HG03175 (cell line): ENCODE results near the gene SMCO2.
"Not testable (repeated sequence)": the region's sequence is repeated elsewhere in the genome, so short reads cannot be mapped to it uniquely, and the experiment has no call there.

ENCODE experiments used
- ATAC-seq: cut with Tn5 transposase; IDR thresholded peaks from one replicate; pipeline ENCODE4 v1.9.1; 2021; ENCODE audit warnings: mild to moderate bottlenecking, moderate library complexity; ENCODE audit not compliant: unreplicated experiment

The SMCO2 gene

DNA sequence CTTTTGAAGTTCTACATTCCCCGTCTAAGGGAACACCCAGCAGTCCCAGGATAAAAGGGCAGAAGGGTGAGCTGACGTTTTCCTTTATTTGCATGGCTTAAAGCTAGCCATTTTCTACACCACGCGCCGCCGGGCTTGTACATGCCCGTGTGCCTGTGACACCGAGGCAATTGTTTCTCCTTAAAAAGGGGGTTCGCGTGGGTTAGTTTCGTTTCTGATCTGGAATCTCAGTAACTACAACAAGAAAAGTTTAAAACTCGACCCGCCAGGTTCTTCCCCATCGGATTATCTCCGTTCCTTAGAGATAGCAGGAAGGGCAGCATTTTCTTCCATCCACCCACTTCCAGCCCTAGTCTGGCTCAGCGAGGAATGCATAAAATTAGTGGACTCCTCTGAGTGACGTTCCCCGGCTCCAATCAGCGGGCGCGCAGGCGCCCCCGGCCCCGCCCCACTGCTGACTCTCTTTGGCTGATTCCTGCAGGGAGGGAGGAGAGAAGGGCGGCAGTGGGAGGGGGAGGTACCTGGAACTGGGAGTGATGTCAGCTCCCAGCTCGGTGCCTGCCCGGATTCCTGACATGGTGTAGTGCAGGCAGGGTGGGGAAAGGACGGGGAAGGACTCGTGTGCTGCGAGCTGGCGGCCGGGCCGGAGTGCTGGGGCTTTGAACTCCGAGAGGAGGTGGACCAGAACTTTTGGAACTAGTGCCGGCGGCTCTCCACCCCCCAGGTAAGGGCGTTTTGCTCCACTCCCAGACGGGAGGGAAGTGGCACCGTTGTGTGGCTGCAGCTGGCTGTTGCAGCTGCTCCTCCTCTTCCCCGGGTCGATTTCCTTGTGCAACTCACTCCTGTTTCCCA is 77.3 kb downstream of the SMCO2 start, which contains the start of gene PPFIBP1:
Gene PPFIBP1, plus strand, starts transcription at position 565 of the 852 bp plus-strand sequence. CDS start 109,191 bp downstream, outside the sequence.
- peak; percentile 93 for ATAC-seq

DNA sequence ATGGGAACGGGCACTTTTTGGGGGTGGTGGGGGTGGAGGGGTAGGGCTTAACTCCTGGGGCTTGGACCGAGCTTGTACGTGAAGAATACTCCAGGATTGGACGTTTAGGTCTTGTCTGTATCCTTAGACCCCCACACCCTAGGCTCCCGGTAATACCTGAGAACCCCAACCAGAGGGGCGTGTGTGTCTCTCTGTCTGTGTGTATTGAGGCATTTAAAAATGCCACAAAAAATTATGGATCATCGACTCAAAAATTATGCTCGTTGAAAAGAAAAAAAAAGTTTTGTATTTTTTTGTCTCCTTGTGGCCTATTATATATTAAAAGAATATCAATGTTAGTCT is 77.9 kb downstream of the SMCO2 start:
- ATAC-seq: peak; percentile 5

- ATAC-seq: no peak
Measured at GRCh38 chr12:27524839-27525753, 78.6 kb downstream of the SMCO2 start.

GRCh38 chr12:27527512-27527911 is 81.0 kb downstream of the SMCO2 start:
- ATAC-seq: no peak

GRCh38 chr12:27528788-27529187 is 82.3 kb downstream of the SMCO2 start:
- no peak for ATAC-seq

DNA sequence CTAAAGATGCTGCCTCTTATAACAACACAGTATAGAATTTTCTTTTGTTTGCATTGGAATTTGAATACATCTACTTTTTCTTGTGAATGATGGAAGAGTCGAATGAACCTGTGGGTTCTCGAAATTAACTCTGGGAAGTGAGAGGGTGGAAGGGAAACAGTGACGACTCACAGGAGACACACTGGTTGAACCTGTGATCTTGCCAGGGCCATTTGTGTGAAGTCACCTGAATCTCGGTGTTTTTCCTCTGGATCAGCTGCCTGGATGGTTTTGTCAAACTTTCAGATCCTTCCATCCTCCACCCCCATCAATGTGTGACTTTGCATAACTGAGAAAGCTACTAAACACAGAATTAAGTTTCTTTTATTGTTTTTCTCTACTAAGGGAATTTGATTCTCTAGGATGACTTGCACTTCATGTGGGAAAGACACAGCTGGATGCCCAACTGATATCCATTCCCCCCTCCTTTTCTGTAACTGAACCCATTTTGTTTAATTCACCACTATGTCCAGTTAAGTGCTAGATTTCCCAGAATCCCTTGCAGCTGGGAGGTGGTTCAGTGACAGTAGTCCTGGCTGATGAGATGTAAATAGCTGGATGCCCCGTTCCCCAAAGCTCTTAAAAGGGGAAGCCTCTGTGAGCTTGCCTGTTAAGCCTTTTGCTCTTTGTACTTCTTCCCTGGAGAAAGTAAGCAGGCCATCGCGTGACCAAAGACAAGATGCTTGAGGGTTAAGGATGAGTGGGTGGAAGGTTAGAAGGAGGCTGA is 83.8 kb downstream of the SMCO2 start:
- ATAC-seq: no peak

DNA sequence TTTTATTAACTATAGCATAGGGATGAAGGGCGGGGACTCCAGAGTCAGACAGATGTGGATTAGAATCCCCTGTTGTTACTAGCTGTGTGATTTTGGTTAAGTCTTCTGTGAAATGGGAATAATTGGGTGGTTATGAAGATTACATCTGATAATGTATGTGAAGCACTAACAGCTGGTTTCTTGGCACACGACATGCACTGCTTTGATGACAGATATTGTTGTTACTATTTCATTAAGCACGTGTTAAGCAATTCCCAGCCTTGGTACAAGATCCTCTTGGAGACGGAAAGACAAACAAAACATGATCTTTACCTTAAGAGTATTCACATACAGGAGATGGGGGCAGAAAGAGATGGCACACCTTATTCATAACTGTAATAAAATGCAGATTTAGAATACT is 85.4 kb downstream of the SMCO2 start:
- ATAC-seq: no peak

DNA sequence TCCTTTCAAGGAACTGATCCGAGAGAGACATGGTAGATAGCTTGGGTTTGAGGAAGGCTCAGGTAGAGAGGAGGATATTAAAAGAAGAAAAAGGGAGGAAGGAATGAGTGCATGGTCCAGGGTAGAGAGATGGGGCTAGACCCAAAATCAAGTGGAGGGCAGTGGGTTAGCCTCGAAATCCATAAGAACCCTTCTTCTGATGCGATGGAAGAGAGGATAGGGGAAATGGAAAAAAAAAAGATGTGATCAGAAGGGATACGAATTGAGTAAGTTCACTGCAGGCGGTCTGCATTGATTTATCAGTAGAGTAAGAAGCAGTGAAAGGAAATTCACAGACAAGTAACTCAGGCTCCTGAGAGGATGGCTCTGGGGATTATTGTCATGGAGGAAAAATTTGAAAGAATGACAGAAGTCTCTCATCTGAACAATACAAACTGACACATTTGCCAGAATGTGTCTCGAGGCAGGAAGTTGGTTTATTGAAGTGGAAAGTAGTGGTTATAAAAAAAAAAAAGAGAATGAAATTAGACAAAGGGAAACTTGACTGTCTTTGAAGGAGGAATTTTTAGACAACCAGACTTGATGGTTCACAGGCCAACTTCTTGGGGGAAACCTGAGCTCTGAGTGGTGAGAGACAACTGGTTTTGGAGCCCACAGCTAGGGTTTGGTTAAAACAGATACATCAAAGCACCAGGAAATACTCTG is 87.7 kb downstream of the SMCO2 start:
- ATAC-seq: peak; percentile 46

DNA sequence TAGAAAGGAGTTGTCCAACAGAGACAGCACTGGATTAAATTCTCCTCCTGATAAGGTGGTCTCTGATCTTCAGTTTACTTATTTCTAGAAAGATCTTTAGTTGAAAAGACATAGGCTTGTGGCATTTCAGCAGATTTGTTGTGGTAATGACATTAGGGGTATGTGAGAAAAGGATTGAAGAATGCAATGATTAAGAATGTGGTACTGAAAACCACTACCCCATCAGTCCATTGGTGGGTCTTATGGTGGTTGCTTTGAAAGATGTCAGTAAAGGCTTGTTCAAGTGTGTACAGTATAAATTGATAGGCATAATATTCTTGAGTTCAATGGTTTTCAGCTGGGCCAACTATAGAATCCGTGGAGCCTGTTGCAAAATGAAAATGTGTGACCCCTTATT is 88.2 kb downstream of the SMCO2 start:
- ATAC-seq: peak; percentile 31

GRCh38 chr12:27535318-27535717 is 88.8 kb downstream of the SMCO2 start:
- no peak for ATAC-seq

GRCh38 chr12:27537855-27538675 is 91.5 kb downstream of the SMCO2 start:
- ATAC-seq: no peak

DNA sequence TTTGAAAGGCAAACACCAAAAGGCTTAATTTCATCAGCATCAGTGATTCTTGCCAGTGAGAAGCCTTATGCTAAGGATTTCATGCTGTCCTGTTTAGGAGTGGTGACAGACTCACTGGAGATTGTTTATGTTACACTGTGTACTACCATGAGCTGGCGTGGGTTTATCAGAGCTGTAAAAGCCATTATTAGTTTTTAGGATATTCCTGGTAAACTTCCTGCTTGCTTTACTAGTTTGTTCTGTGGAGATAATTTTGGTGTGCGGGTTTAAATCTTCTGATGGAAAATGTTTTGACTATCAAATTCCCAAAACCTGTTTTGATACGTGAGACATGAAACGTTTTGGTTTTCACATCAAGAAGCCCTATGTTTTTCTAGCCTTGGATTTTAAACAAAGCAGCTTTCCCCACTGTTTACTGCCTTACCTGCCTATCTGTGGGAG is 92.7 kb downstream of the SMCO2 start:
- ATAC-seq: no peak

- no peak for ATAC-seq
Measured at GRCh38 chr12:27541031-27541719, 94.6 kb downstream of the SMCO2 start.

DNA sequence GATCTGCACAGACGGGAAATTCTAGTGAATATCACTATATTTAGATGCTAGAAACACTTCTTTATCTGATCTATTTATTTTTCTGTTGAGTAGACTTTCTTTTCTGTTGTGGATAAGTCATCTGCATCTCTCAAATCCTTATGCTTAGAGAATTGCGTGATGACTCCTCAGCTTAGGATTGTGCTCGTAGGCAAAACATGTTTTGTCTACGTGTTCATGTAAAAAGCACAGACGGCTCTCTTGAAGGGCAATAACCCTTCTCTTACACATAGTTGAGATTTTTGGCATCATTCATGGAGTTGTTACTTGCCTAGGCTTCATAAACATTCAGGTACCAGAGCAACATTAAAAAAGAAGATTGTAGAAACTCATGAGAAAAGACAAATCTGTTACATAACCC is 96.1 kb downstream of the SMCO2 start:
- no peak for ATAC-seq

- ATAC-seq: not testable (repeated sequence)
Measured at GRCh38 chr12:27544858-27545257, 98.3 kb downstream of the SMCO2 start.

- no peak for ATAC-seq
Measured at GRCh38 chr12:27545665-27546064, 99.1 kb downstream of the SMCO2 start.

DNA sequence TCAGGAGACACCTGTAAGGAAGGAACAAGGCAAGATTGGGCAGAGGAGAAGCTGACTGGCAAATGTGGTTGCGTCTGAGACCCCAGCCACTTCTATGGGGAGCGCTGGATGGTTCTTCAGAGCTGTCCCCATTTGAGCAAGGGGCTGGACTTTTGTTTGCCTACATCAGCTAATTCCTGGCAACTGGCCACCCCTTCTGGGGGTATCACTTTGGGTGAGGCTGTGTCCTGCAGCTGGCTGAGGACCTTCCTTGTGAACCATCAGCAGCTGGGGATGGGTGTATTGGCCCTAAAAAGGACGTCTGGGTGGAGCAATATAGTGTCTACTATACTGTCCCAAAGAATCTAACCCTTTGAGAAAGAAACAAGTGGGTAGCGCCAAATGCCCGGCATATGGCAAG is 101.1 kb downstream of the SMCO2 start:
- no peak for ATAC-seq

GRCh38 chr12:27548301-27549199 is 102.0 kb downstream of the SMCO2 start:
- ATAC-seq: no peak
